Vagina (tissue), 2 donors: ENCODE measurements around the gene SCAF4. TPM values are rescaled to one million over a fixed set of nuclear protein-coding genes. Genes with fewer than 3 reads are reported as not detected.

Source experiments
- DNase-seq, 2 donors: peaks; one replicate each; pipeline ENCODE4 v3.0.0-alpha.2; 2017; ENCODE audit errors: extremely low spot score in 2 of 2
- H3K27ac ChIP-seq: fragments of 200-600 bp; sonication (generic); one replicate; pipeline ENCODE4 v1.5.1; 2019
- H3K27me3 ChIP-seq: fragments of 200-600 bp; sonication (generic); one replicate; pipeline ENCODE4 v1.5.1; 2019
- H3K36me3 ChIP-seq, 2 donors: fragments of 200-600 bp; sonication (generic); one replicate each; pipeline ENCODE4 v1.5.1; 2017 to 2019
- H3K4me1 ChIP-seq: fragments of 200-600 bp; sonication (generic); one replicate; pipeline ENCODE4 v1.5.1; 2019
- H3K4me3 ChIP-seq, 2 donors: fragments of 200-600 bp; sonication (generic); 1 replicate in 1 of 2; 2 replicates in 1 of 2; pipeline ENCODE4 v1.5.1; 2016 to 2019
- H3K9me3 ChIP-seq: fragments of 200-600 bp; sonication (generic); one replicate; pipeline ENCODE4 v1.5.1; 2019
- CTCF ChIP-seq, 3 experiments: fragments of 450-650 bp in 2 of 3; fragments of 200-600 bp in 1 of 3; sonication (generic) in 1 of 3; IDR thresholded peaks; one replicate each; pipeline ENCODE4 v1.5.1; 2017 to 2019; ENCODE audit warnings: antibody characterized with exemption in 3 of 3, mild to moderate bottlenecking in 2 of 3, moderate library complexity in 2 of 3
- POLR2A ChIP-seq, 2 donors: fragments of 450-650 bp; IDR thresholded peaks; one replicate each; pipeline ENCODE4 v1.6.1; 2017; ENCODE audit warnings: antibody characterized with exemption in 2 of 2, mild to moderate bottlenecking in 2 of 2, moderate library complexity in 2 of 2
- POLR2AphosphoS5 ChIP-seq, 2 donors: sonication (generic); formaldehyde crosslinking; IDR thresholded peaks; one replicate each; pipeline ENCODE4 v1.9.0; 2017; ENCODE audit warnings: antibody characterized with exemption in 2 of 2, mild to moderate bottlenecking in 2 of 2, low read depth in 1 of 2; ENCODE audit not compliant: insufficient read depth in 1 of 2
- intact Hi-C: fragments of 100-400 bp; cut with DNase I; formaldehyde crosslinking; loops from one replicate; pipeline ENCODE4 v1.15.1; 2023
- total RNA-seq: library from RNA; depleted of rRNA; stranded (reverse); fragments of >200 nt; gene quantifications from one replicate; pipeline ENCODE4 v1.2.3, GENCODE V29; 2016

The SCAF4 gene
- total RNA-seq, 1 donor from 2014 or later: 23.1 TPM

- Histone ChIP-seq H3K27me3 (no peaks in the 10 kb centered on the region), H3K4me1 (peaks cover 88% of the 10 kb centered on the region), H3K27ac (no peak overlapping the region), H3K4me3 (no peak overlapping the region), H3K36me3 (no peaks in the 10 kb centered on the region), H3K9me3 (no peaks in the 10 kb centered on the region)
- no peak for DNase-seq
- intact Hi-C loops: no loop called here
- TF ChIP-seq POLR2AphosphoS5 (IDR thresholded peaks at IDR 0.05; ENCODE audit: insufficient read depth in 1 of 2, low read depth in 1 of 2): no peak
- TF ChIP-seq CTCF (IDR thresholded peaks at IDR 0.05): no peak
- no peak for TF ChIP-seq POLR2A (IDR thresholded peaks at IDR 0.05)
Observed at GRCh38 chr21:31713115-31713514, 18.8 kb downstream of the SCAF4 start.

- no peaks in the 10 kb centered on the region for H3K36me3 ChIP-seq
- no peak for DNase-seq
- TF ChIP-seq POLR2AphosphoS5 (IDR thresholded peaks at IDR 0.05; ENCODE audit: insufficient read depth in 1 of 2, low read depth in 1 of 2): no peak
- TF ChIP-seq POLR2A (IDR thresholded peaks at IDR 0.05): no peak
- TF ChIP-seq CTCF (IDR thresholded peaks at IDR 0.05): no peak
- no peaks in the 10 kb centered on the region for H3K27me3 ChIP-seq
- intact Hi-C loops: no loop called here
- H3K27ac ChIP-seq: no peak overlapping the region
- H3K4me1 ChIP-seq: peaks cover 95% of the 10 kb centered on the region
- H3K9me3 ChIP-seq: no peaks in the 10 kb centered on the region
- no peak overlapping the region for H3K4me3 ChIP-seq
Observed at GRCh38 chr21:31711745-31712285, 20.1 kb downstream of the SCAF4 start.

GRCh38 chr21:31711326-31711725 is 20.6 kb downstream of the SCAF4 start:
- Histone ChIP-seq H3K36me3 (no peaks in the 10 kb centered on the region), H3K4me3 (no peak overlapping the region), H3K27me3 (no peaks in the 10 kb centered on the region), H3K4me1 (peaks cover 95% of the 10 kb centered on the region), H3K9me3 (no peaks in the 10 kb centered on the region), H3K27ac (no peak overlapping the region)
- intact Hi-C loops: no loop called here
- TF ChIP-seq CTCF (IDR thresholded peaks at IDR 0.05) (no peak), POLR2A (IDR thresholded peaks at IDR 0.05) (no peak), POLR2AphosphoS5 (IDR thresholded peaks at IDR 0.05; ENCODE audit: insufficient read depth in 1 of 2, low read depth in 1 of 2) (no peak)
- DNase-seq: no peak

- H3K36me3 ChIP-seq: no peaks in the 10 kb centered on the region
- H3K27me3 ChIP-seq: no peaks in the 10 kb centered on the region
- H3K4me3 ChIP-seq: no peak overlapping the region
- no peak overlapping the region for H3K27ac ChIP-seq
- no peak for DNase-seq
- H3K4me1 ChIP-seq: peaks cover 91% of the 10 kb centered on the region
- no peaks in the 10 kb centered on the region for H3K9me3 ChIP-seq
- TF ChIP-seq CTCF (IDR thresholded peaks at IDR 0.05) (no peak), POLR2A (IDR thresholded peaks at IDR 0.05) (no peak), POLR2AphosphoS5 (IDR thresholded peaks at IDR 0.05; ENCODE audit: insufficient read depth in 1 of 2, low read depth in 1 of 2) (no peak)
- intact Hi-C loops: no loop called here
Observed at GRCh38 chr21:31710586-31710985, 21.3 kb downstream of the SCAF4 start.

GRCh38 chr21:31708541-31708940 is 23.4 kb downstream of the SCAF4 start:
- H3K36me3 ChIP-seq: no peaks in the 10 kb centered on the region
- no peaks in the 10 kb centered on the region for H3K9me3 ChIP-seq
- H3K4me3 ChIP-seq: no peak overlapping the region
- intact Hi-C loops: no loop called here
- no peaks in the 10 kb centered on the region for H3K27me3 ChIP-seq
- H3K27ac ChIP-seq: no peak overlapping the region
- DNase-seq: no peak
- peaks cover 73% of the 10 kb centered on the region for H3K4me1 ChIP-seq
- TF ChIP-seq CTCF (IDR thresholded peaks at IDR 0.05) (no peak), POLR2A (IDR thresholded peaks at IDR 0.05) (no peak), POLR2AphosphoS5 (IDR thresholded peaks at IDR 0.05; ENCODE audit: insufficient read depth in 1 of 2, low read depth in 1 of 2) (no peak)
